ENCODE measurements around the gene ARL8B. TPM values are rescaled to one million over a fixed set of nuclear protein-coding genes. Genes with fewer than 3 reads are reported as not detected.
A peak's percentile ranks its signal among the peaks of the same experiment; 100 is the strongest.

The ARL8B gene
- polyA plus RNA-seq, 3 donors, result 46.6 to 121 (median 101) TPM

GRCh38 chr3:5222283-5223005 is 100.4 kb downstream of the ARL8B start:
- no peak overlapping the region for H3K9ac ChIP-seq (ENCODE audit: insufficient read depth, low read length, poor library complexity, severe bottlenecking)
- WGBS (ENCODE audit: insufficient coverage), result 93% methylated on average over 8 of the region's 13 CpGs
- H3K27me3 Mint-ChIP-seq (ENCODE audit: low read depth in 3 of 3), result peaks cover 0 to 2% (median 0%) of the 10 kb centered on the region in 3 donors
- TF ChIP-seq CTCF (IDR thresholded peaks at IDR 0.05), result no peak
- peaks cover 16 to 49% of the 10 kb centered on the region in 2 donors for H3K36me3 ChIP-seq (replicated peaks in 1 of 2; ENCODE audit: control insufficient read depth in 1 of 2, insufficient read depth in 2 of 2, low read length in 2 of 2)
- no peak overlapping the region for H3K4me2 ChIP-seq (replicated peaks; ENCODE audit: extremely low read depth, low read length, poor library complexity, severe bottlenecking)
- no peaks in the 10 kb centered on the region for H3K79me2 ChIP-seq (ENCODE audit: insufficient read depth, low read length)
- no peak overlapping the region for H3K4me3 Mint-ChIP-seq
- H3K27ac ChIP-seq (ENCODE audit: low read depth in 1 of 2, low read length in 2 of 2), result peak overlapping the region in 1 of 2 donors; percentile 32
- no peak for DNase-seq
- H3K4me1 Mint-ChIP-seq, result no peaks in the 10 kb centered on the region
- peak overlapping the region in 1 of 7 donors; percentile 27 for H3K27ac Mint-ChIP-seq
- H4K20me1 ChIP-seq (ENCODE audit: insufficient read depth, low read length), result peaks cover 17% of the 10 kb centered on the region
- no peaks in the 10 kb centered on the region for H3K27me3 ChIP-seq (ENCODE audit: control insufficient read depth in 2 of 2, insufficient read depth in 2 of 2, low read length in 2 of 2)
- H3K36me3 Mint-ChIP-seq, result peaks cover 23 to 40% of the 10 kb centered on the region in 2 donors
- no peaks in the 10 kb centered on the region for H3K9me3 ChIP-seq (replicated peaks in 1 of 2; ENCODE audit: control insufficient read depth in 1 of 2, insufficient read depth in 1 of 2, low read length in 2 of 2)
- intact Hi-C loops (cut with micrococcal nuclease), result no loop called here
- no peaks in the 10 kb centered on the region for H3K4me1 ChIP-seq (ENCODE audit: control insufficient read depth in 1 of 2, insufficient read depth in 2 of 2, low read length in 2 of 2)
- no peak overlapping the region for H2AFZ ChIP-seq (ENCODE audit: insufficient read depth, low read depth, low read length, poor library complexity, severe bottlenecking)
- peaks cover 0 to 3% (median 0%) of the 10 kb centered on the region in 7 donors for H3K9me3 Mint-ChIP-seq
- H3K4me3 ChIP-seq (replicated peaks in 1 of 3; ENCODE audit: low read depth in 2 of 3, low read length in 3 of 3), result no peak overlapping the region

- H3K4me1 ChIP-seq (ENCODE audit: control insufficient read depth in 1 of 2, insufficient read depth in 2 of 2, low read length in 2 of 2), result no peaks in the 10 kb centered on the region
- intact Hi-C loops (cut with micrococcal nuclease), result loop anchor here in 1 of 2 donors (5.0 kb wide), 1 partner anchor 1571 kb away; no protein-coding TSS in a partner anchor
- H3K9me3 ChIP-seq (replicated peaks in 1 of 2; ENCODE audit: control insufficient read depth in 1 of 2, insufficient read depth in 1 of 2, low read length in 2 of 2), result no peaks in the 10 kb centered on the region
- H3K27me3 ChIP-seq (ENCODE audit: control insufficient read depth in 2 of 2, insufficient read depth in 2 of 2, low read length in 2 of 2), result no peaks in the 10 kb centered on the region
- H3K79me2 ChIP-seq (ENCODE audit: insufficient read depth, low read length), result no peaks in the 10 kb centered on the region
- H2AFZ ChIP-seq (ENCODE audit: insufficient read depth, low read depth, low read length, poor library complexity, severe bottlenecking), result no peak overlapping the region
- peak; percentile 43 for TF ChIP-seq CTCF (IDR thresholded peaks at IDR 0.05)
- peaks cover 4% of the 10 kb centered on the region for H3K4me1 Mint-ChIP-seq
- H3K27ac Mint-ChIP-seq, result no peak overlapping the region
- H3K9ac ChIP-seq (ENCODE audit: insufficient read depth, low read length, poor library complexity, severe bottlenecking), result no peak overlapping the region
- H3K4me2 ChIP-seq (replicated peaks; ENCODE audit: extremely low read depth, low read length, poor library complexity, severe bottlenecking), result no peak overlapping the region
- no peak overlapping the region for H3K4me3 Mint-ChIP-seq
- H3K4me3 ChIP-seq (replicated peaks in 1 of 3; ENCODE audit: low read depth in 2 of 3, low read length in 3 of 3), result no peak overlapping the region
- peaks cover 3 to 5% (median 3%) of the 10 kb centered on the region in 3 donors for H3K27me3 Mint-ChIP-seq (ENCODE audit: low read depth in 3 of 3)
- H3K9me3 Mint-ChIP-seq, result peaks cover 0 to 3% (median 0%) of the 10 kb centered on the region in 7 donors
- H3K27ac ChIP-seq (ENCODE audit: low read depth in 1 of 2, low read length in 2 of 2), result no peak overlapping the region
- no peaks in the 10 kb centered on the region for H4K20me1 ChIP-seq (ENCODE audit: insufficient read depth, low read length)
- 41% methylated on average over 3 of the region's 6 CpGs for WGBS (ENCODE audit: insufficient coverage)
- peaks cover 0 to 8% of the 10 kb centered on the region in 2 donors for H3K36me3 ChIP-seq (replicated peaks in 1 of 2; ENCODE audit: control insufficient read depth in 1 of 2, insufficient read depth in 2 of 2, low read length in 2 of 2)
- DNase-seq, result peak in 1 of 3 donors; percentile 20
- peaks cover 1 to 6% of the 10 kb centered on the region in 2 donors for H3K36me3 Mint-ChIP-seq
Observed at GRCh38 chr3:5226783-5227182, 104.7 kb downstream of the ARL8B start.

Data from CD14-positive monocyte (primary cell).